ENCODE measurements around the gene TBC1D3B.

DNA sequence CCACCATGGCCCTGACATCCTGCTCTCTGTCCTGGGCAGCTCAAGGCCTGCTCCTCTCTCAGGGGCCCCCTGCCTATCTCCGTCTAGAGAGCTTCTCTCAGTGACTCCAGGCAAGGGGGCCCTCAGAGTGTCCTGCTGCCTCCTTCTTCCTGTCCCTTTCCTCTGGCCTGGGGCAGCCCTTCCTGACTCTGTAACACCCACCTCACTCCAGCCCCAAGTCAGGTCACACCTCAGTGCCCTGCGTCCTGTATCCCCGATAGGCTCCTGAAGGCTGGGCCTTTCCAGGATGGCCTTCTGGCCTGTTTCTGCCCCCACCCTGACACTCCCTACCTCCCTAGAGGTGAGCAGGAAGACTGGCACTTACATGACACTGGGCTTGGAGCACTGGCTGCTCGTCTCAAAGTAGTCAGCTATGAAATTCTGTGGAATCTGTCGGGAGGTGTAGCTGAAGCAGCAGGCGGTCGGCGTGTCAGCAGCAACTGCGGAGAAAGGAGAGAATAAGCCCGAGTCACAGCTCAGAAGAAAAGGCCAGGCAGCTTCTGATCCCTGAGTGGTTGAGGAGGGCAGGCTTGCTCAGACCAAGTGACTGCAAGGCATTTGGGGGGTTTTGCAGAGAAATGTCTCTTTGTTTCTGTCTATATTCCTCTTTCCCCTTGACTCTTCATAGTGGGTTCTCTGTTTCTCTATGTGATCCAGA, 19.1 kb upstream of the TBC1D3B start:
- TF ChIP-seq, protein P1, sequence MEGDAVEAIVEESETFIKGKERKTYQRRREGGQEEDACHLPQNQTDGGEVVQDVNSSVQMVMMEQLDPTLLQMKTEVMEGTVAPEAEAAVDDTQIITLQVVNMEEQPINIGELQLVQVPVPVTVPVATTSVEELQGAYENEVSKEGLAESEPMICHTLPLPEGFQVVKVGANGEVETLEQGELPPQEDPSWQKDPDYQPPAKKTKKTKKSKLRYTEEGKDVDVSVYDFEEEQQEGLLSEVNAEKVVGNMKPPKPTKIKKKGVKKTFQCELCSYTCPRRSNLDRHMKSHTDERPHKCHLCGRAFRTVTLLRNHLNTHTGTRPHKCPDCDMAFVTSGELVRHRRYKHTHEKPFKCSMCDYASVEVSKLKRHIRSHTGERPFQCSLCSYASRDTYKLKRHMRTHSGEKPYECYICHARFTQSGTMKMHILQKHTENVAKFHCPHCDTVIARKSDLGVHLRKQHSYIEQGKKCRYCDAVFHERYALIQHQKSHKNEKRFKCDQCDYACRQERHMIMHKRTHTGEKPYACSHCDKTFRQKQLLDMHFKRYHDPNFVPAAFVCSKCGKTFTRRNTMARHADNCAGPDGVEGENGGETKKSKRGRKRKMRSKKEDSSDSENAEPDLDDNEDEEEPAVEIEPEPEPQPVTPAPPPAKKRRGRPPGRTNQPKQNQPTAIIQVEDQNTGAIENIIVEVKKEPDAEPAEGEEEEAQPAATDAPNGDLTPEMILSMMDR (IDR thresholded peaks at IDR 0.05; ENCODE audit: borderline replicate concordance, extremely low read depth, low read length, poor library complexity, severe bottlenecking), result no peak
- no peak for TF ChIP-seq EZH2 (IDR thresholded peaks at IDR 0.05; ENCODE audit: borderline replicate concordance, low read depth, low read length, severe bottlenecking)

Measured in DND-41 (cell line).